GM23338 (cell line): Measurements from ENCODE around the gene ZNF420. TPM values are rescaled to one million over a fixed set of nuclear protein-coding genes. Genes with fewer than 3 reads are reported as not detected.

Experiments
- ATAC-seq: fragments of 200-7000 bp; cut with Tn5 transposase; 3 replicates; pipeline ENCODE4 v1.9.1; 2020
- DNase-seq: peaks from one replicate; pipeline ENCODE4 v3.0.0-alpha.2; 2015; ENCODE audit warnings: low spot score
- H2AFZ ChIP-seq: fragments of 200-600 bp; sonication (generic); 2 replicates; pipeline ENCODE4 v1.8.0; 2016; ENCODE audit warnings: antibody characterized with exemption, mild to moderate bottlenecking, moderate library complexity
- H3F3A ChIP-seq: fragments of 200-600 bp; sonication (generic); replicated peaks from 2 replicates; pipeline ENCODE4 v1.8.0; 2017; ENCODE audit warnings: antibody characterized with exemption, mixed run types, low read depth
- H3K27ac ChIP-seq: fragments of 200-600 bp; sonication (generic); 2 replicates; pipeline ENCODE4 v1.6.1; 2016; ENCODE audit warnings: low read depth
- H3K27me3 ChIP-seq: fragments of 200-600 bp; sonication (generic); 2 replicates; pipeline ENCODE4 v1.8.0; 2016; ENCODE audit warnings: mild to moderate bottlenecking, mixed run types, moderate library complexity; ENCODE audit not compliant: insufficient read depth
- H3K36me3 ChIP-seq: fragments of 200-600 bp; sonication (generic); 2 replicates; pipeline ENCODE4 v1.8.0; 2016; ENCODE audit warnings: mild to moderate bottlenecking; ENCODE audit not compliant: insufficient read depth
- H3K4me1 ChIP-seq: fragments of 200-600 bp; sonication (generic); 2 replicates; pipeline ENCODE4 v1.8.0; 2016; ENCODE audit warnings: mild to moderate bottlenecking, moderate library complexity; ENCODE audit not compliant: insufficient read depth
- H3K4me2 ChIP-seq: fragments of 200-600 bp; sonication (generic); 2 replicates; pipeline ENCODE4 v1.7.1; 2017; ENCODE audit warnings: mixed run types
- H3K4me3 ChIP-seq: fragments of 200-600 bp; sonication (generic); 2 replicates; pipeline ENCODE4 v1.6.1; 2016; ENCODE audit warnings: mixed run types
- H3K79me2 ChIP-seq: fragments of 200-600 bp; sonication (generic); replicated peaks from 2 replicates; pipeline ENCODE4 v1.8.0; 2017; ENCODE audit warnings: mild to moderate bottlenecking; ENCODE audit not compliant: insufficient read depth
- H3K9me2 ChIP-seq: fragments of 200-600 bp; sonication (generic); 2 replicates; pipeline ENCODE4 v1.8.0; 2017; ENCODE audit not compliant: insufficient read depth
- H4K20me1 ChIP-seq: fragments of 200-600 bp; sonication (generic); replicated peaks from 2 replicates; pipeline ENCODE4 v1.8.0; 2017; ENCODE audit warnings: mild to moderate bottlenecking; ENCODE audit not compliant: insufficient read depth
- H3K27ac Mint-ChIP-seq: 2 replicates; pipeline ENCODE4 v1.8.0; 2020; ENCODE audit warnings: inconsistent platforms, mild to moderate bottlenecking, moderate library complexity, mixed read lengths
- H3K27me3 Mint-ChIP-seq: 3 replicates; pipeline ENCODE4 v1.8.0; 2022; ENCODE audit warnings: low read depth, mild to moderate bottlenecking, moderate library complexity, mixed read lengths, inconsistent platforms; ENCODE audit not compliant: insufficient read depth, poor library complexity
- H3K36me3 Mint-ChIP-seq: 3 replicates; pipeline ENCODE4 v1.8.0; 2021; ENCODE audit warnings: low read depth, mild to moderate bottlenecking, inconsistent platforms, moderate library complexity, mixed read lengths
- H3K4me1 Mint-ChIP-seq: 3 replicates; pipeline ENCODE4 v1.8.0; 2020; ENCODE audit warnings: mild to moderate bottlenecking, inconsistent platforms, mixed read lengths
- H3K4me3 Mint-ChIP-seq: 3 replicates; pipeline ENCODE4 v1.8.0; 2021; ENCODE audit warnings: moderate library complexity, mild to moderate bottlenecking, inconsistent platforms, mixed read lengths
- H3K9me3 Mint-ChIP-seq: 3 replicates; pipeline ENCODE4 v1.8.0; 2020; ENCODE audit warnings: moderate library complexity, mild to moderate bottlenecking, inconsistent platforms, mixed read lengths
- CREB1 ChIP-seq: fragments of 250-450 bp; sonication (Bioruptor Pico); IDR thresholded peaks from 2 replicates; pipeline ENCODE4 v1.5.0; 2020; ENCODE audit warnings: low read depth, mild to moderate bottlenecking, moderate library complexity
- EZH2 ChIP-seq: fragments of 200-600 bp; sonication (generic); IDR thresholded peaks from one replicate; pipeline ENCODE4 v1.8.0; 2017; ENCODE audit warnings: antibody characterized with exemption, mild to moderate bottlenecking, low read depth; ENCODE audit not compliant: unreplicated experiment
- EZH2phosphoT487 ChIP-seq: fragments of 200-600 bp; sonication (generic); IDR thresholded peaks from one replicate; pipeline ENCODE4 v1.8.1; 2018; ENCODE audit warnings: antibody characterized with exemption; ENCODE audit not compliant: unreplicated experiment
- JUNB ChIP-seq: IDR thresholded peaks from one replicate; pipeline ENCODE4 v1.6.1; 2016; ENCODE audit warnings: antibody characterized with exemption; ENCODE audit not compliant: unreplicated experiment
- POLR2AphosphoS5 ChIP-seq: IDR thresholded peaks from 2 replicates; pipeline ENCODE4 v1.6.1; 2016; ENCODE audit warnings: antibody characterized with exemption, low read depth
- REST ChIP-seq: IDR thresholded peaks from one replicate; pipeline ENCODE4 v1.6.1; 2018; ENCODE audit warnings: antibody characterized with exemption; ENCODE audit not compliant: unreplicated experiment
- STAT1 ChIP-seq: IDR thresholded peaks from one replicate; pipeline ENCODE4 v1.6.1; 2016; ENCODE audit warnings: antibody characterized with exemption; ENCODE audit not compliant: unreplicated experiment
- ZNF114 ChIP-seq: fragments of 250-450 bp; sonication (Bioruptor Pico); IDR thresholded peaks from 2 replicates; pipeline ENCODE4 v1.5.0; 2020; ENCODE audit warnings: mild to moderate bottlenecking, moderate library complexity
- ZNF331 ChIP-seq: fragments of 250-450 bp; sonication (Bioruptor Pico); IDR thresholded peaks from 2 replicates; pipeline ENCODE4 v1.5.0; 2020; ENCODE audit warnings: low read depth, mild to moderate bottlenecking, moderate library complexity
- polyA plus RNA-seq: library from polyadenylated mRNA; unstranded; fragments of >200 nt; fragmentation: Nextera tagmentation; extraction: Ambion mirVana; gene quantifications from 2 replicates; pipeline ENCODE4 v1.2.1, GENCODE V29; 2016
- total RNA-seq: library from RNA; depleted of rRNA; stranded (reverse); fragments of >200 nt; shearing (Covaris generic); gene quantifications from 2 replicates; pipeline ENCODE4 v1.2.3, GENCODE V29; 2014
- TF ChIP-seq, protein P1 (sequence below): IDR thresholded peaks from 2 replicates; pipeline ENCODE4 v1.6.1; 2016; ENCODE audit warnings: antibody characterized with exemption
- TF ChIP-seq, protein P2 (sequence below): fragments of 250-450 bp; sonication (Bioruptor Pico); IDR thresholded peaks from 2 replicates; pipeline ENCODE4 v1.5.0; 2020; ENCODE audit warnings: mild to moderate bottlenecking, moderate library complexity
- TF ChIP-seq, protein P3 (sequence below), 2 experiments: fragments of 200-600 bp in 1 of 2; sonication (generic) in 1 of 2; conservative IDR thresholded peaks; 2 replicates each; pipeline versions ENCODE4 v1.5.1 to v1.6.1; 2016 to 2017; ENCODE audit warnings: antibody characterized with exemption in 2 of 2, low read depth in 2 of 2, mild to moderate bottlenecking in 2 of 2, moderate library complexity in 1 of 2

The ZNF420 gene
- total and polyA plus RNA-seq, 2 experiments from 2014 or later: 8.4 to 10.0 TPM

DNA sequence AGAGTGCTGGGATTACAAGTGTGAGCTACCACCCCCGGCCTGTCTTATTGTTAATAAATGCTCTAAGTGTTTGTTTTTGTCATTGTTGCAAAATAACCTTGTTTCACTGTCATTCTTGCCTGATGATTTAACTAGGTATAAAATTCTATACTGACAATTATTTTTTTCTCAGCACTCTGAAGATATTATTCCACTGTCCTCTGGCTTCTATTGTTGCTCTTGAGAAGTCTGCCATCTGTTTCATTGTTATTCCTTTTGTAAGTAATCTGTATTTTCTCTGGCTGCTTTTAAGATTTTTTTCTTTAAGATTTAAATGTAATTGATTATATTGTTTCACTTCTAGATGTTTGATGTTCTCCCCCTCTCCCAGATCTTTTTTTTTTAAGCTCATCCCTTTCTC, 17.6 kb downstream of the ZNF420 start:
- H3K36me3 ChIP-seq: peaks cover 34% of the 10 kb centered on the region
- no peaks in the 10 kb centered on the region for H3K4me1 ChIP-seq
- H3K27me3 Mint-ChIP-seq: peaks cover 2% of the 10 kb centered on the region
- H3K4me3 ChIP-seq: no peak overlapping the region
- H3K27ac Mint-ChIP-seq: no peak overlapping the region
- H2AFZ ChIP-seq: no peak overlapping the region
- H3K4me2 ChIP-seq: no peak overlapping the region
- ATAC-seq (no peak), DNase-seq (no peak)
- H3F3A ChIP-seq: no peaks in the 10 kb centered on the region
- TF ChIP-seq EZH2phosphoT487 (no peak), ZNF114 (CRISPR knock-in tag) (no peak), REST (no peak), CREB1 (CRISPR knock-in tag) (no peak), STAT1 (no peak), ZNF331 (CRISPR knock-in tag) (no peak), JUNB (no peak), POLR2AphosphoS5 (no peak), EZH2 (no peak)
- TF ChIP-seq, protein P1, sequence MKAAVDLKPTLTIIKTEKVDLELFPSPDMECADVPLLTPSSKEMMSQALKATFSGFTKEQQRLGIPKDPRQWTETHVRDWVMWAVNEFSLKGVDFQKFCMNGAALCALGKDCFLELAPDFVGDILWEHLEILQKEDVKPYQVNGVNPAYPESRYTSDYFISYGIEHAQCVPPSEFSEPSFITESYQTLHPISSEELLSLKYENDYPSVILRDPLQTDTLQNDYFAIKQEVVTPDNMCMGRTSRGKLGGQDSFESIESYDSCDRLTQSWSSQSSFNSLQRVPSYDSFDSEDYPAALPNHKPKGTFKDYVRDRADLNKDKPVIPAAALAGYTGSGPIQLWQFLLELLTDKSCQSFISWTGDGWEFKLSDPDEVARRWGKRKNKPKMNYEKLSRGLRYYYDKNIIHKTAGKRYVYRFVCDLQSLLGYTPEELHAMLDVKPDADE: no peak
- TF ChIP-seq, protein P2, sequence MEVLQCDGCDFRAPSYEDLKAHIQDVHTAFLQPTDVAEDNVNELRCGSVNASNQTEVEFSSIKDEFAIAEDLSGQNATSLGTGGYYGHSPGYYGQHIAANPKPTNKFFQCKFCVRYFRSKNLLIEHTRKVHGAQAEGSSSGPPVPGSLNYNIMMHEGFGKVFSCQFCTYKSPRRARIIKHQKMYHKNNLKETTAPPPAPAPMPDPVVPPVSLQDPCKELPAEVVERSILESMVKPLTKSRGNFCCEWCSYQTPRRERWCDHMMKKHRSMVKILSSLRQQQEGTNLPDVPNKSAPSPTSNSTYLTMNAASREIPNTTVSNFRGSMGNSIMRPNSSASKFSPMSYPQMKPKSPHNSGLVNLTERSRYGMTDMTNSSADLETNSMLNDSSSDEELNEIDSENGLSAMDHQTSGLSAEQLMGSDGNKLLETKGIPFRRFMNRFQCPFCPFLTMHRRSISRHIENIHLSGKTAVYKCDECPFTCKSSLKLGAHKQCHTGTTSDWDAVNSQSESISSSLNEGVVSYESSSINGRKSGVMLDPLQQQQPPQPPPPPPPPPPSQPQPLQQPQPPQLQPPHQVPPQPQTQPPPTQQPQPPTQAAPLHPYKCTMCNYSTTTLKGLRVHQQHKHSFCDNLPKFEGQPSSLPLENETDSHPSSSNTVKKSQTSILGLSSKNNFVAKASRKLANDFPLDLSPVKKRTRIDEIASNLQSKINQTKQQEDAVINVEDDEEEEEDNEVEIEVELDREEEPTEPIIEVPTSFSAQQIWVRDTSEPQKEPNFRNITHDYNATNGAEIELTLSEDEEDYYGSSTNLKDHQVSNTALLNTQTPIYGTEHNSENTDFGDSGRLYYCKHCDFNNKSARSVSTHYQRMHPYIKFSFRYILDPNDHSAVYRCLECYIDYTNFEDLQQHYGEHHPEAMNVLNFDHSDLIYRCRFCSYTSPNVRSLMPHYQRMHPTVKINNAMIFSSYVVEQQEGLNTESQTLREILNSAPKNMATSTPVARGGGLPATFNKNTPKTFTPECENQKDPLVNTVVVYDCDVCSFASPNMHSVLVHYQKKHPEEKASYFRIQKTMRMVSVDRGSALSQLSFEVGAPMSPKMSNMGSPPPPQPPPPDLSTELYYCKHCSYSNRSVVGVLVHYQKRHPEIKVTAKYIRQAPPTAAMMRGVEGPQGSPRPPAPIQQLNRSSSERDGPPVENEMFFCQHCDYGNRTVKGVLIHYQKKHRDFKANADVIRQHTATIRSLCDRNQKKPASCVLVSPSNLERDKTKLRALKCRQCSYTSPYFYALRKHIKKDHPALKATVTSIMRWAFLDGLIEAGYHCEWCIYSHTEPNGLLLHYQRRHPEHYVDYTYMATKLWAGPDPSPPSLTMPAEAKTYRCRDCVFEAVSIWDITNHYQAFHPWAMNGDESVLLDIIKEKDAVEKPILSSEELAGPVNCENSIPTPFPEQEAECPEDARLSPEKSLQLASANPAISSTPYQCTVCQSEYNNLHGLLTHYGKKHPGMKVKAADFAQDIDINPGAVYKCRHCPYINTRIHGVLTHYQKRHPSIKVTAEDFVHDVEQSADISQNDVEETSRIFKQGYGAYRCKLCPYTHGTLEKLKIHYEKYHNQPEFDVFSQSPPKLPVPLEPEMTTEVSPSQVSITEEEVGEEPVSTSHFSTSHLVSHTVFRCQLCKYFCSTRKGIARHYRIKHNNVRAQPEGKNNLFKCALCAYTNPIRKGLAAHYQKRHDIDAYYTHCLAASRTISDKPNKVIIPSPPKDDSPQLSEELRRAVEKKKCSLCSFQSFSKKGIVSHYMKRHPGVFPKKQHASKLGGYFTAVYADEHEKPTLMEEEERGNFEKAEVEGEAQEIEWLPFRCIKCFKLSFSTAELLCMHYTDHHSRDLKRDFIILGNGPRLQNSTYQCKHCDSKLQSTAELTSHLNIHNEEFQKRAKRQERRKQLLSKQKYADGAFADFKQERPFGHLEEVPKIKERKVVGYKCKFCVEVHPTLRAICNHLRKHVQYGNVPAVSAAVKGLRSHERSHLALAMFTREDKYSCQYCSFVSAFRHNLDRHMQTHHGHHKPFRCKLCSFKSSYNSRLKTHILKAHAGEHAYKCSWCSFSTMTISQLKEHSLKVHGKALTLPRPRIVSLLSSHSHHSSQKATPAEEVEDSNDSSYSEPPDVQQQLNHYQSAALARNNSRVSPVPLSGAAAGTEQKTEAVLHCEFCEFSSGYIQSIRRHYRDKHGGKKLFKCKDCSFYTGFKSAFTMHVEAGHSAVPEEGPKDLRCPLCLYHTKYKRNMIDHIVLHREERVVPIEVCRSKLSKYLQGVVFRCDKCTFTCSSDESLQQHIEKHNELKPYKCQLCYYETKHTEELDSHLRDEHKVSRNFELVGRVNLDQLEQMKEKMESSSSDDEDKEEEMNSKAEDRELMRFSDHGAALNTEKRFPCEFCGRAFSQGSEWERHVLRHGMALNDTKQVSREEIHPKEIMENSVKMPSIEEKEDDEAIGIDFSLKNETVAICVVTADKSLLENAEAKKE (CRISPR knock-in tag): no peak
- TF ChIP-seq, protein P3, sequence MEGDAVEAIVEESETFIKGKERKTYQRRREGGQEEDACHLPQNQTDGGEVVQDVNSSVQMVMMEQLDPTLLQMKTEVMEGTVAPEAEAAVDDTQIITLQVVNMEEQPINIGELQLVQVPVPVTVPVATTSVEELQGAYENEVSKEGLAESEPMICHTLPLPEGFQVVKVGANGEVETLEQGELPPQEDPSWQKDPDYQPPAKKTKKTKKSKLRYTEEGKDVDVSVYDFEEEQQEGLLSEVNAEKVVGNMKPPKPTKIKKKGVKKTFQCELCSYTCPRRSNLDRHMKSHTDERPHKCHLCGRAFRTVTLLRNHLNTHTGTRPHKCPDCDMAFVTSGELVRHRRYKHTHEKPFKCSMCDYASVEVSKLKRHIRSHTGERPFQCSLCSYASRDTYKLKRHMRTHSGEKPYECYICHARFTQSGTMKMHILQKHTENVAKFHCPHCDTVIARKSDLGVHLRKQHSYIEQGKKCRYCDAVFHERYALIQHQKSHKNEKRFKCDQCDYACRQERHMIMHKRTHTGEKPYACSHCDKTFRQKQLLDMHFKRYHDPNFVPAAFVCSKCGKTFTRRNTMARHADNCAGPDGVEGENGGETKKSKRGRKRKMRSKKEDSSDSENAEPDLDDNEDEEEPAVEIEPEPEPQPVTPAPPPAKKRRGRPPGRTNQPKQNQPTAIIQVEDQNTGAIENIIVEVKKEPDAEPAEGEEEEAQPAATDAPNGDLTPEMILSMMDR (conservative IDR thresholded peaks at IDR 0.05; ENCODE audit: low read depth in 2 of 2): no peak
- H3K9me2 ChIP-seq: no peaks in the 10 kb centered on the region
- no peaks in the 10 kb centered on the region for H4K20me1 ChIP-seq
- H3K4me3 Mint-ChIP-seq: no peak overlapping the region
- peaks cover 97% of the 10 kb centered on the region for H3K36me3 Mint-ChIP-seq
- peaks cover 80% of the 10 kb centered on the region for H3K9me3 Mint-ChIP-seq
- H3K27me3 ChIP-seq: no peaks in the 10 kb centered on the region
- H3K27ac ChIP-seq: no peak overlapping the region
- H3K4me1 Mint-ChIP-seq: no peaks in the 10 kb centered on the region
- H3K79me2 ChIP-seq: no peaks in the 10 kb centered on the region
